Measurements from ENCODE around the gene IL12RB1. TPM values are rescaled to one million over a fixed set of nuclear protein-coding genes. Genes with fewer than 3 reads are reported as not detected.

IL12RB1 gene
- total and polyA plus RNA-seq, 2 of the 13 experiments (the other 11 are each of a cell fraction or from before 2014, with no cell fraction given) = 0.03 to 0.04 TPM

DNA sequence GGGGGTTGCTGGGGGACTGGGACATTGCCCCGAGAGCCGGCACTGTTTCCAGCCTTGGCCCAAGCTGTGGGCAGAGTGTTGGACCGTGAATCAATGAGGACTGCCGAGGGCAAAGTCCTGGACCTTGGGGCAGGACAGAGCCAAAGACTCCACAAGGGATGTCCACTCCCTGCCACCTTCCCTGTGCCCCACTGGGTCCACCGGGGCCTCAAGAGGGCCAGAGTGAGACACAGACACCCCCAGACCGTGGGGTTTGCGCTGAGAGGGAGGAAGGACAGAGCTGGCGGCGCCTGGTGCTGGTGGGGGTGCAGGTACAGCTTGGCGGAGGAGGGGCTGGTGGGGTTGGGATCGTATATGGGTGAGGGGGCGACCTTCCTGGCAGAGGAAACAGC lies 22.6 kb upstream of the IL12RB1 start (continued):
- TF ChIP-seq KLF12 (CRISPR knock-in tag; IDR thresholded peaks at IDR 0.05; ENCODE audit: borderline replicate concordance) (peak; percentile 30; the same call in 1 of the 2 replicates), ZFP36L2 (CRISPR knock-in tag; IDR thresholded peaks at IDR 0.05) (no peak), SP5 (CRISPR knock-in tag; IDR thresholded peaks at IDR 0.05; ENCODE audit: borderline replicate concordance, low read depth) (0 out of 2 replicates have a peak, but pooled peaks have one; percentile 2), MBD4 (IDR thresholded peaks at IDR 0.05; ENCODE audit: borderline replicate concordance, low read length) (no peak), SALL1 (CRISPR knock-in tag; IDR thresholded peaks at IDR 0.05) (peak; percentile 79), ZNF160 (CRISPR knock-in tag; IDR thresholded peaks at IDR 0.05) (no peak), SOX13 (IDR thresholded peaks at IDR 0.05) (no peak), SOX13 (CRISPR knock-in tag; conservative IDR thresholded peaks at IDR 0.05 in 1 of 2, IDR thresholded peaks at IDR 0.05 in 1 of 2) (peak in 1 of 2 experiments; percentile 3; a peak in 1 of 4 replicates), HNRNPL (IDR thresholded peaks at IDR 0.05; ENCODE audit: low read depth, low read length) (peak; percentile 97), PCBP1 (IDR thresholded peaks at IDR 0.05; ENCODE audit: borderline replicate concordance, low read depth, low read length) (0 out of 2 replicates have a peak, but pooled peaks have one; percentile 34), RFXANK (CRISPR knock-in tag; IDR thresholded peaks at IDR 0.05) (no peak), TOPORS (CRISPR knock-in tag; IDR thresholded peaks at IDR 0.05) (no peak), ZNF788 (CRISPR knock-in tag; IDR thresholded peaks at IDR 0.05; ENCODE audit: borderline replicate concordance) (no peak), KDM3A (CRISPR knock-in tag; IDR thresholded peaks at IDR 0.05; ENCODE audit: low read depth) (peak; percentile 81), ZSCAN29 (CRISPR knock-in tag; conservative IDR thresholded peaks at IDR 0.05) (no peak), FOXK2 (IDR thresholded peaks at IDR 0.05) (no peak), SOX6 (IDR thresholded peaks at IDR 0.05) (no peak), SOX6 (CRISPR knock-in tag; IDR thresholded peaks at IDR 0.05) (peak; percentile 70), ZKSCAN5 (CRISPR knock-in tag; IDR thresholded peaks at IDR 0.05) (0 out of 2 replicates have a peak, but pooled peaks have one; percentile 74), GFI1 (CRISPR knock-in tag; IDR thresholded peaks at IDR 0.05; ENCODE audit: borderline replicate concordance) (0 out of 2 replicates have a peak, but pooled peaks have one; percentile 53), ZNF430 (CRISPR knock-in tag; IDR thresholded peaks at IDR 0.05) (peak; percentile 72; the same call in 1 of the 2 replicates), ADNP (CRISPR knock-in tag; IDR thresholded peaks at IDR 0.05) (no peak), JUND (CRISPR knock-in tag; IDR thresholded peaks at IDR 0.05) (no peak), NR3C1 (CRISPR knock-in tag; IDR thresholded peaks at IDR 0.05) (no peak)
- TF ChIP-seq, protein P1, sequence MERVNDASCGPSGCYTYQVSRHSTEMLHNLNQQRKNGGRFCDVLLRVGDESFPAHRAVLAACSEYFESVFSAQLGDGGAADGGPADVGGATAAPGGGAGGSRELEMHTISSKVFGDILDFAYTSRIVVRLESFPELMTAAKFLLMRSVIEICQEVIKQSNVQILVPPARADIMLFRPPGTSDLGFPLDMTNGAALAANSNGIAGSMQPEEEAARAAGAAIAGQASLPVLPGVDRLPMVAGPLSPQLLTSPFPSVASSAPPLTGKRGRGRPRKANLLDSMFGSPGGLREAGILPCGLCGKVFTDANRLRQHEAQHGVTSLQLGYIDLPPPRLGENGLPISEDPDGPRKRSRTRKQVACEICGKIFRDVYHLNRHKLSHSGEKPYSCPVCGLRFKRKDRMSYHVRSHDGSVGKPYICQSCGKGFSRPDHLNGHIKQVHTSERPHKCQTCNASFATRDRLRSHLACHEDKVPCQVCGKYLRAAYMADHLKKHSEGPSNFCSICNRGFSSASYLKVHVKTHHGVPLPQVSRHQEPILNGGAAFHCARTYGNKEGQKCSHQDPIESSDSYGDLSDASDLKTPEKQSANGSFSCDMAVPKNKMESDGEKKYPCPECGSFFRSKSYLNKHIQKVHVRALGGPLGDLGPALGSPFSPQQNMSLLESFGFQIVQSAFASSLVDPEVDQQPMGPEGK (CRISPR knock-in tag; IDR thresholded peaks at IDR 0.05) = peak; percentile 42; the same call in 1 of the 2 replicates
- TF ChIP-seq, protein P2, sequence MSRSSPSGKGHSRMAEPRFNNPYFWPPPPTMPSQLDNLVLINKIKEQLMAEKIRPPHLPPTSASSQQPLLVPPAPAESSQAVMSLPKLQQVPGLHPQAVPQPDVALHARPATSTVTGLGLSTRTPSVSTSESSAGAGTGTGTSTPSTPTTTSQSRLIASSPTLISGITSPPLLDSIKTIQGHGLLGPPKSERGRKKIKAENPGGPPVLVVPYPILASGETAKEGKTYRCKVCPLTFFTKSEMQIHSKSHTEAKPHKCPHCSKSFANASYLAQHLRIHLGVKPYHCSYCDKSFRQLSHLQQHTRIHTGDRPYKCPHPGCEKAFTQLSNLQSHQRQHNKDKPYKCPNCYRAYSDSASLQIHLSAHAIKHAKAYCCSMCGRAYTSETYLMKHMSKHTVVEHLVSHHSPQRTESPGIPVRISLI (CRISPR knock-in tag; IDR thresholded peaks at IDR 0.05; ENCODE audit: borderline replicate concordance) = no peak
- TF ChIP-seq, protein P3, sequence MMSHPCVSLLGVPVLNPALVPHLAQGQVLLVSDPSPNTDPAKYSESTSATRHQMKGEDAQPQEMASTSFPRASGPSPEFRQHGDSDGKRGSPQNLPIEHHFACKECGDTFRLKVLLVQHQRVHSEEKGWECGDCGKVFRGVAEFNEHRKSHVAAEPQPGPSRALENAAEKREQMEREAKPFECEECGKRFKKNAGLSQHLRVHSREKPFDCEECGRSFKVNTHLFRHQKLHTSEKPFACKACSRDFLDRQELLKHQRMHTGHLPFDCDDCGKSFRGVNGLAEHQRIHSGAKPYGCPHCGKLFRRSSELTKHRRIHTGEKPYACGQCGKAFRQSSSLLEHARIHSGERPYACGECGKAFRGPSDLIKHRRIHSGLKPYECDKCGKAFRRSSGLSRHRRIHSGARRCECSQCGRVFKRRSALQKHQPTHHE (CRISPR knock-in tag; IDR thresholded peaks at IDR 0.05; ENCODE audit: borderline replicate concordance) = 0 out of 2 replicates have a peak, but pooled peaks have one; percentile 30
- TF ChIP-seq, protein P4, sequence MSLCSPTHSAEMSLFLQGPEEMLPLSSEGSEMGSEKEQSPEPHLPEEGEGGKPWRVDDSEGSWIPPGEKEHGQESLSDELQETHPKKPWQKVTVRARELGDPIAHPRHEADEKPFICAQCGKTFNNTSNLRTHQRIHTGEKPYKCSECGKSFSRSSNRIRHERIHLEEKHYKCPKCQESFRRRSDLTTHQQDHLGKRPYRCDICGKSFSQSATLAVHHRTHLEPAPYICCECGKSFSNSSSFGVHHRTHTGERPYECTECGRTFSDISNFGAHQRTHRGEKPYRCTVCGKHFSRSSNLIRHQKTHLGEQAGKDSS (CRISPR knock-in tag; IDR thresholded peaks at IDR 0.05; ENCODE audit: borderline replicate concordance, low read depth) = no peak
